ENCODE measurements around the gene TFB2M. TPM values are rescaled to one million over a fixed set of nuclear protein-coding genes. Genes with fewer than 3 reads are reported as not detected.

Gene TFB2M
- total RNA-seq, 1 donor from 2014 or later = 6.9 TPM

DNA sequence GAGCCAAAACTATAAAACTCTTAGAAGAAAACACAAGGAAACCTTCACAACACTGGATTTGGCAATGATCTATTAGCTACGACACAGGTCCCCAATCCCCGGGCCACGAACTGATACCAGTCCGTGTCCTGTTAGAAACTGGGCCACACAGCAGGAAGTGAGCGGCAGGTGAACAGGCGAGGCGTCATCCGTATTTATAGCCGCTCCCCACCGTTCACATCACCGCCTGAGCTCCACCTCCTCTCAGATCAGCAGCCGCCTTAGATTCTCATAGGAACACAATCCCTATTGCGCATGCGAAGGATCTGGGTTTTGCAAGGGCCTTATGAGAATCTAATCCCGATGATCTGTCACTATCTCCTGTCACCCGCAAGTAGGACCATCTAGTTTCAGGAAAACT lies 11.9 kb downstream of the TFB2M start:
- Histone ChIP-seq H3K27me3 (no peaks in the 10 kb centered on the region), H3K36me3 (peaks cover 0 to 66% of the 10 kb centered on the region in 2 donors), H3K9me3 (no peaks in the 10 kb centered on the region), H3K4me3 (no peak overlapping the region), H3K4me1 (no peaks in the 10 kb centered on the region), H3K27ac (no peak overlapping the region)
- intact Hi-C loops (cut with DNase I) = no loop called here
- DNase-seq (ENCODE audit: extremely low spot score in 2 of 2) = no peak
- TF ChIP-seq, protein P1, sequence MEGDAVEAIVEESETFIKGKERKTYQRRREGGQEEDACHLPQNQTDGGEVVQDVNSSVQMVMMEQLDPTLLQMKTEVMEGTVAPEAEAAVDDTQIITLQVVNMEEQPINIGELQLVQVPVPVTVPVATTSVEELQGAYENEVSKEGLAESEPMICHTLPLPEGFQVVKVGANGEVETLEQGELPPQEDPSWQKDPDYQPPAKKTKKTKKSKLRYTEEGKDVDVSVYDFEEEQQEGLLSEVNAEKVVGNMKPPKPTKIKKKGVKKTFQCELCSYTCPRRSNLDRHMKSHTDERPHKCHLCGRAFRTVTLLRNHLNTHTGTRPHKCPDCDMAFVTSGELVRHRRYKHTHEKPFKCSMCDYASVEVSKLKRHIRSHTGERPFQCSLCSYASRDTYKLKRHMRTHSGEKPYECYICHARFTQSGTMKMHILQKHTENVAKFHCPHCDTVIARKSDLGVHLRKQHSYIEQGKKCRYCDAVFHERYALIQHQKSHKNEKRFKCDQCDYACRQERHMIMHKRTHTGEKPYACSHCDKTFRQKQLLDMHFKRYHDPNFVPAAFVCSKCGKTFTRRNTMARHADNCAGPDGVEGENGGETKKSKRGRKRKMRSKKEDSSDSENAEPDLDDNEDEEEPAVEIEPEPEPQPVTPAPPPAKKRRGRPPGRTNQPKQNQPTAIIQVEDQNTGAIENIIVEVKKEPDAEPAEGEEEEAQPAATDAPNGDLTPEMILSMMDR (IDR thresholded peaks at IDR 0.05) = no peak
- no peak for TF ChIP-seq POLR2A (IDR thresholded peaks at IDR 0.05)
- TF ChIP-seq POLR2AphosphoS5 (IDR thresholded peaks at IDR 0.05; ENCODE audit: insufficient read depth in 1 of 2, low read depth in 1 of 2) = no peak

DNA sequence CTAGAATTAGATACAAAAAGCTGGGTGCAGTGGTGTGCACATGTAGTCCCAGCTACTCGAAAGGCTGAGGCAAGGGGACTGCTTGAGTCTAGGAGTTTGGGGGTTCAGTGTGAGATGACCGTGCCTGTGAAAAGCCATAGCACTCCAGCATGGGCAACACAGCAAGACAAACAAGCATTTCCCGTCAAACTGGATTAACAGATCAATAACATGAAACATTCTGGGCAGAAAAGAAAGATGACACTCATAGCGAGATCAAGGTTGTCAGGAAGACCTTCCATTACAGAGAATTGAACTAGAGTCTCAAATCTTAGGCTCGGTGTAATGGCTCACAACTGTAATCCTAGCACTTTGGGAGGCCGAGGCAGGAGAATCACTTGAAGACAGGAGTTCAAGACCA lies 14.0 kb downstream of the TFB2M start:
- DNase-seq (ENCODE audit: extremely low spot score in 2 of 2) = no peak

DNA sequence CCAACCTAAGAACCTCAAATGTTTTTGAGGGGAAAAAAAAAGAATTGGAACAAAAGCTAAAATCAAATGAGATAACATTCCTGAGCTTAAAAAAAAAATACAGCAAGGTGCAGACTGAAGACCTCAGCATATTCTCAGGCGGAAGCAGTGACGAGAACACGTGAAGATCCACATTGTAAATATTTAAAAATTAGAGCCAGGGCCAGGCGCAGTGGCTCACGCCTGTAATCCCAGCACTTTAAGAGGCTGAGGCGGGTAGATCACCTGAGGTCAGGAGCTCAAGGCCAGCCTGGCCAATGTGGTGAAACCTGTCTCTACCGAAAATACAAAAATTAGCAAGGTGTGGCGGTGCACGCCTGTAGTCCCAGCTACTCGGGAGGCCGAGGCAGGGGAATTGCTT lies 15.7 kb downstream of the TFB2M start:
- no peak overlapping the region for H3K27ac ChIP-seq
- H3K36me3 ChIP-seq = peaks cover 2 to 73% of the 10 kb centered on the region in 2 donors
- no peaks in the 10 kb centered on the region for H3K4me1 ChIP-seq
- H3K4me3 ChIP-seq = no peak overlapping the region
- no peak for DNase-seq (ENCODE audit: extremely low spot score in 2 of 2)
- intact Hi-C loops (cut with DNase I) = no loop called here
- H3K27me3 ChIP-seq = no peaks in the 10 kb centered on the region
- TF ChIP-seq POLR2AphosphoS5 (IDR thresholded peaks at IDR 0.05; ENCODE audit: insufficient read depth in 1 of 2, low read depth in 1 of 2) = no peak
- TF ChIP-seq POLR2A (IDR thresholded peaks at IDR 0.05) = no peak
- TF ChIP-seq, protein P1 (IDR thresholded peaks at IDR 0.05) = no peak
- no peaks in the 10 kb centered on the region for H3K9me3 ChIP-seq

More for the DNA sequence above, 14.0 kb downstream of the TFB2M start:
- H3K36me3 ChIP-seq = peaks cover 2 to 80% of the 10 kb centered on the region in 2 donors
- H3K27ac ChIP-seq = no peak overlapping the region
- no peaks in the 10 kb centered on the region for H3K27me3 ChIP-seq
- TF ChIP-seq, protein P1 (IDR thresholded peaks at IDR 0.05) = no peak
- no peak for TF ChIP-seq POLR2AphosphoS5 (IDR thresholded peaks at IDR 0.05; ENCODE audit: insufficient read depth in 1 of 2, low read depth in 1 of 2)
- no peak for TF ChIP-seq POLR2A (IDR thresholded peaks at IDR 0.05)
- no peaks in the 10 kb centered on the region for H3K4me1 ChIP-seq
- intact Hi-C loops (cut with DNase I) = no loop called here
- no peaks in the 10 kb centered on the region for H3K9me3 ChIP-seq
- H3K4me3 ChIP-seq = no peak overlapping the region

DNA sequence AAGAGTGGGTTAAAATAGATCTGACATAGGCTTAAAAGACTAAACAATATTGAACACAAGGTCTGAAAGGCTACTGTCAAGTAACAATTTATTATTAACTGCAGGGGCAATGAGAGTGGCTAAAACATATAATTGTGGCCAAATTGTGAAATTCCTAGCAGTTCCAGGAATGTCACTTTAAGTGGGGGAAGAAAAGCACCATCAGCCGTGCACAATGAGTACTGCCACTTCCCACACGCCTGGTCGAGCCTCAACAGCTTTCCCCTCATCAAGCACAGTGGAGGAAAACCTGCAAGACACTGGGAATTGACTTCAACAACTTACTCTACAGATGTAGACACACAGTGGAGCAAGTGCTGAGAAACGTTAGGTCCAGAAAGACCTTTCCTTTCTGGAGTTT lies 16.4 kb downstream of the TFB2M start:
- no peaks in the 10 kb centered on the region for H3K4me1 ChIP-seq
- H3K4me3 ChIP-seq = no peak overlapping the region
- H3K36me3 ChIP-seq = peaks cover 2 to 70% of the 10 kb centered on the region in 2 donors
- intact Hi-C loops (cut with DNase I) = no loop called here
- no peaks in the 10 kb centered on the region for H3K27me3 ChIP-seq
- no peak for DNase-seq (ENCODE audit: extremely low spot score in 2 of 2)
- H3K9me3 ChIP-seq = no peaks in the 10 kb centered on the region
- TF ChIP-seq, protein P1 (IDR thresholded peaks at IDR 0.05) = no peak
- TF ChIP-seq POLR2AphosphoS5 (IDR thresholded peaks at IDR 0.05; ENCODE audit: insufficient read depth in 1 of 2, low read depth in 1 of 2) (no peak), POLR2A (IDR thresholded peaks at IDR 0.05) (no peak)
- H3K27ac ChIP-seq = no peak overlapping the region

DNA sequence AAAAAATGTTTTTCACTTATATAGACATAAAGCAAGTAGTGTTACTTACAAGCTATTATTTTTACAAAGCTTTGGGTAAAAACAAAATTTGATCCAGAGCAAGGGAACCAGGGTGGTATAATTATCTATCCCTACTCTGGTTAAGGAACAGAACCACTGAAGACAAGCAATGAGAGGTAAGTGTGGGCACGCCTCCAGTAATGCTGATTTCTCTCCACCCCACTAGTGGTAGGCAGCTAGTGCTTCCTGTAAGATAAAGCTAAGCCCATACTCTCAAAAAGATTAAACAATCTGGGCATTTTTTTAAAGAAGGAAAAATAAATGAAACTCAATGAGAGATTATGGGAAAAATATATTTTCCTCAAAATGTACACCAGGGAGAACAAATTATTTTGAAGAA lies 22.1 kb downstream of the TFB2M start:
- H3K36me3 ChIP-seq = peaks cover 2 to 67% of the 10 kb centered on the region in 2 donors
- no peaks in the 10 kb centered on the region for H3K4me1 ChIP-seq
- H3K4me3 ChIP-seq = no peak overlapping the region
- no peak for DNase-seq (ENCODE audit: extremely low spot score in 2 of 2)
- no peaks in the 10 kb centered on the region for H3K9me3 ChIP-seq
- TF ChIP-seq POLR2A (IDR thresholded peaks at IDR 0.05) (no peak), POLR2AphosphoS5 (IDR thresholded peaks at IDR 0.05; ENCODE audit: insufficient read depth in 1 of 2, low read depth in 1 of 2) (no peak)
- TF ChIP-seq, protein P1 (IDR thresholded peaks at IDR 0.05) = no peak
- intact Hi-C loops (cut with DNase I) = no loop called here
- no peak overlapping the region for H3K27ac ChIP-seq
- H3K27me3 ChIP-seq = no peaks in the 10 kb centered on the region
